ENCODE data around the gene PPEF1. TPM values are rescaled to one million over a fixed set of nuclear protein-coding genes. Genes with fewer than 3 reads are reported as not detected.
"Not testable (repeated sequence)": the region's sequence is repeated elsewhere in the genome, so short reads cannot be mapped to it uniquely, and the experiment has no call there.

The PPEF1 gene
- total RNA-seq, 1 donor from 2014 or later, result 0.58 TPM

DNA sequence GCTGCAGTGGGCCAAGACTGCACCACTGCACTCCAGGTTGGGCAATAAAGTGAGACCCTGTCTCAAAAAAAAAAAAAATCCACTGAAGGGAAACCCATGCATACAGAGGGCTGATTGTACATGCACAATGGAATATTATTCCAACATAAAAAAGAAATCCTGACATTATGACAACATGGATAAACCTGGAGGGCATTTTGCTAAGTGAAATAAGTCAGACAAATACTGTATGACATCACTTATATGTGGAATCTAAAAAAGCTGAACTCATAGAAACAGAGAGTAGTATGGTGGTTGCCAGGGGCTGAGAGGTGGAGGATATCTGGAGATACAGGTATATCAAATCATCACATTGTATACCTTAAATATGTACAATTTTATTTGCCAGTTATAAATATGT is 102.2 kb downstream of the PPEF1 start:
- H3K9me3 ChIP-seq (replicated peaks), result no peaks in the 10 kb centered on the region
- H3K27me3 ChIP-seq (ENCODE audit: low read depth), result no peaks in the 10 kb centered on the region
- DNase-seq, result no peak
- H3K4me3 ChIP-seq, result no peak overlapping the region
- H3K27ac ChIP-seq (replicated peaks), result no peak overlapping the region
- intact Hi-C loops (cut with micrococcal nuclease), result no loop called here
- TF ChIP-seq, protein P1, sequence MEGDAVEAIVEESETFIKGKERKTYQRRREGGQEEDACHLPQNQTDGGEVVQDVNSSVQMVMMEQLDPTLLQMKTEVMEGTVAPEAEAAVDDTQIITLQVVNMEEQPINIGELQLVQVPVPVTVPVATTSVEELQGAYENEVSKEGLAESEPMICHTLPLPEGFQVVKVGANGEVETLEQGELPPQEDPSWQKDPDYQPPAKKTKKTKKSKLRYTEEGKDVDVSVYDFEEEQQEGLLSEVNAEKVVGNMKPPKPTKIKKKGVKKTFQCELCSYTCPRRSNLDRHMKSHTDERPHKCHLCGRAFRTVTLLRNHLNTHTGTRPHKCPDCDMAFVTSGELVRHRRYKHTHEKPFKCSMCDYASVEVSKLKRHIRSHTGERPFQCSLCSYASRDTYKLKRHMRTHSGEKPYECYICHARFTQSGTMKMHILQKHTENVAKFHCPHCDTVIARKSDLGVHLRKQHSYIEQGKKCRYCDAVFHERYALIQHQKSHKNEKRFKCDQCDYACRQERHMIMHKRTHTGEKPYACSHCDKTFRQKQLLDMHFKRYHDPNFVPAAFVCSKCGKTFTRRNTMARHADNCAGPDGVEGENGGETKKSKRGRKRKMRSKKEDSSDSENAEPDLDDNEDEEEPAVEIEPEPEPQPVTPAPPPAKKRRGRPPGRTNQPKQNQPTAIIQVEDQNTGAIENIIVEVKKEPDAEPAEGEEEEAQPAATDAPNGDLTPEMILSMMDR (IDR thresholded peaks at IDR 0.05; ENCODE audit: borderline replicate concordance), result no peak
- no peaks in the 10 kb centered on the region for H3K36me3 ChIP-seq
- no peaks in the 10 kb centered on the region for H3K4me1 ChIP-seq

DNA sequence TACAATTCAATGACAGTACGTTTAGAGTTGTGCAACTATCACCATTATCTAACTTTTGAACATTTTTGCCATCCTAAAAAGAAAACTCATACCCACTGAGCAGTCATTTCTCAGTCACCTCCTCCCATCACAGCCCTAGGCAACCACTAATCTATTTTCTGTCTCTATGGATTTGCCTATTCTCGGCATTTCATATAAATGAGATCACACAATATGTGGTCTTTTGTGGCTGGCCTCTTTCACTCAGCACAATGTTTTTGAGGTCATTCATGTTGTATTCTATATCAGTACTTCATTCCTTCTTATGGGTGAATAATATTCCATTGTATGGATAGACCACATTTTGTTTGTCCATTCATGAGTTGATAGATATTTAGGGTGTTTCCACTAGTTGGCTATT is 103.0 kb downstream of the PPEF1 start:
- H3K4me3 ChIP-seq, result no peak overlapping the region
- H3K27ac ChIP-seq (replicated peaks), result no peak overlapping the region
- no peak for DNase-seq
- H3K27me3 ChIP-seq (ENCODE audit: low read depth), result no peaks in the 10 kb centered on the region
- no peaks in the 10 kb centered on the region for H3K9me3 ChIP-seq (replicated peaks)
- H3K4me1 ChIP-seq, result no peaks in the 10 kb centered on the region
- intact Hi-C loops (cut with micrococcal nuclease), result no loop called here
- H3K36me3 ChIP-seq, result no peaks in the 10 kb centered on the region
- TF ChIP-seq, protein P1 (IDR thresholded peaks at IDR 0.05; ENCODE audit: borderline replicate concordance), result no peak

DNA sequence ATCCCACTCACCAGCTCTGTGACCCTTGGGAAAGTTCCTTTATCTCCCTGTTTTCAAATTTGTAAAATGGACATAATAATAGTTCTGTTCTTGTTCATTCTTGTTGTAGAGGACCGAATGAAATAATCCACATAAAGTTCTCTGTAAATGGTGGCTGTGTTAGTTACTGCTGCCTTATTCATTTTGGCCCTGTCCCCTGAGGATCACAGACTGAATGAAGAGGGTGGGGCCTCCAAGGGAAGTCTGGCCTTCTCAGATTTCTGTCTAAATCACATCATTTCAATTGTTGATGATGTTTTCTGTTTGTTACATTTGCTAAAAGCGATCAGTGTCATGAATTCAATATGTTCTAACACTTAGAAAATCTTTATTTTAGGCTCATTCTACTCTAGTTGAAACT is 117.9 kb downstream of the PPEF1 start:
- Histone ChIP-seq H3K9me3 (replicated peaks) (peaks cover 3% of the 10 kb centered on the region), H3K4me1 (no peaks in the 10 kb centered on the region), H3K4me3 (no peak overlapping the region), H3K36me3 (no peaks in the 10 kb centered on the region), H3K27ac (replicated peaks) (no peak overlapping the region), H3K27me3 (ENCODE audit: low read depth) (no peaks in the 10 kb centered on the region)
- intact Hi-C loops (cut with micrococcal nuclease), result no loop called here
- TF ChIP-seq, protein P1 (IDR thresholded peaks at IDR 0.05; ENCODE audit: borderline replicate concordance), result no peak
- DNase-seq, result no peak

DNA sequence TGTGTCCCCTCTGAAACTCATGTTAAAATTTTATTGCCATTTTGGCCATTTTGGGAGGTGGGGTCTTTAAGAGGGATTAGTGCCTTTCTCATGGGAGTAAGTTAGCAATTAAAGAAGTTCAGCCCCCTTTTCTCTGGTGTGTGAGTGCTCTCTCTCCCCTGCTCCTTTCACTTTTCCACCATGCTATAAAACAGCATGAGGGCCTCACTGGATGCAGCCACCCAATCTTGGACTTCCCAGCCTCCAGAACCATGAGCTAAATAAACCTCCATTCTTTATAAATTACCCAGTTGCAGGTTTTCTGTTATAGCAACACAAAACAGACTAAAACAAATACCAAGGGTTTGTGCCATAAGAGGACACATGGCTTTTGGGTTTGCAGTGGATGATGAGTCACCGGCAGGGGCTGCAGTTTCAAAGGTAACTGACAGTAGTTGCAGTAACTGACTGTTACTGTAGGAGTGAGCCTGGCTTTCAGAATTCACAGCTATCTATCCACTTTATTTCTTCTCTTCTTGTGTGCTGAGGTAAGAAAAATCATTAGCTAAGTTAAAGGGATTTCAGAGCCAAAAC is 121.5 kb downstream of the PPEF1 start:
- TF ChIP-seq, protein P1 (IDR thresholded peaks at IDR 0.05; ENCODE audit: borderline replicate concordance), result no peak
- DNase-seq, result no peak

DNA sequence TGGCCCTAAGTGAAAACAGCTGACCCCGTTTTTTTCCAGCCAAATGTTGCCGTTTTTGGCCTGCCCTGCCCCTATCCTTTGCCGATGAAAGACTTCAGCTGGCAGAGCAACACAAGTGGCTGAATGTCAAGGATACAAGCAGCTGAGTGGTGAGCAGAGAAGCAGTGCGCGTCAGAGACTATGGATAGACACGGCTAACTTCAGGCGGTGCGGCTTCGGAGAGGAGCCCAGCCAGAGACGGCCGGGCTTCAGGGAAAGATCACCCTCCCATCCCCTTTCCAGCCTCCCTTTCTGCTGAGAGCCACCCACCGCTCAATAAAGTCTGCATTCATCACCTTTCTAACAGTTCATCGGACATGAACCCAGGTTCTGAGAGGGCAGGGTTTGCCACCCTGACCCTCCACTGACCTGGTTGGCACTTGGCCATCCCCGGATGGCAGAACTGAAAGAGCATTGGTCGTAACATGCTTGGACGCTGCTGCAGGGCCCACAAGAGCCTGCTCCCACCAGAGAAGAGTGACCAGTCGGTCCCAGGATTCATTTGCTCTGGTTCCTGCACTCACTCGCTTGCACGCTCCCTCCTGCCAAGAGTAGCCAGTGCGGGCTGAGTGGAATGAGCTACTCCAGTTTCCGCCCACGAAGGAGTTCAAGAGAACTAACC is 125.8 kb downstream of the PPEF1 start:
- peak overlapping the region; percentile 32 for H3K4me3 ChIP-seq
- intact Hi-C loops (cut with micrococcal nuclease), result no loop called here
- peak; percentile 32 for DNase-seq
- H3K9me3 ChIP-seq (replicated peaks), result peaks cover 3% of the 10 kb centered on the region
- TF ChIP-seq, protein P1 (IDR thresholded peaks at IDR 0.05; ENCODE audit: borderline replicate concordance), result no peak
- H3K27ac ChIP-seq (replicated peaks), result peak overlapping the region; percentile 75
- no peaks in the 10 kb centered on the region for H3K4me1 ChIP-seq
- no peaks in the 10 kb centered on the region for H3K36me3 ChIP-seq
- no peaks in the 10 kb centered on the region for H3K27me3 ChIP-seq (ENCODE audit: low read depth)

More for the DNA sequence above, 121.5 kb downstream of the PPEF1 start:
- Histone ChIP-seq H3K36me3 (no peaks in the 10 kb centered on the region), H3K9me3 (replicated peaks) (peaks cover 3% of the 10 kb centered on the region), H3K4me1 (no peaks in the 10 kb centered on the region), H3K27ac (replicated peaks) (no peak overlapping the region), H3K27me3 (ENCODE audit: low read depth) (no peaks in the 10 kb centered on the region), H3K4me3 (no peak overlapping the region)
- intact Hi-C loops (cut with micrococcal nuclease), result no loop called here

GRCh38 chrX:18847901-18848300 is 140.5 kb downstream of the PPEF1 start:
- H3K4me3 ChIP-seq; H3K27me3 ChIP-seq (ENCODE audit: low read depth); H3K27ac ChIP-seq (replicated peaks); H3K36me3 ChIP-seq; DNase-seq; H3K4me1 ChIP-seq; intact Hi-C loops (cut with micrococcal nuclease); H3K9me3 ChIP-seq (replicated peaks): not testable (repeated sequence)
